ENCODE results near the gene C1orf159.
A peak's percentile ranks its signal among the peaks of the same experiment; 100 is the strongest.
"Not testable (repeated sequence)": the region's sequence is repeated elsewhere in the genome, so short reads cannot be mapped to it uniquely, and the experiment has no call there.

The C1orf159 gene

GRCh38 chr1:1072849-1073742, 42.8 kb downstream of the C1orf159 start:
- no peak for DNase-seq
- no peak for TF ChIP-seq POLR2A (IDR thresholded peaks at IDR 0.05; ENCODE audit: low read length)
- no peak for TF ChIP-seq GATA1 (IDR thresholded peaks at IDR 0.05; ENCODE audit: low read depth, low read length)

- TF ChIP-seq POLR2A (IDR thresholded peaks at IDR 0.05; ENCODE audit: low read length) = no peak
- TF ChIP-seq GATA1 (IDR thresholded peaks at IDR 0.05; ENCODE audit: low read depth, low read length) = no peak
- DNase-seq = no peak
These were observed 43.5 kb downstream of the C1orf159 start for GRCh38 chr1:1072299-1072848.

- TF ChIP-seq GATA1 (IDR thresholded peaks at IDR 0.05; ENCODE audit: low read depth, low read length) (no peak), POLR2A (IDR thresholded peaks at IDR 0.05; ENCODE audit: low read length) (no peak)
- DNase-seq = no peak
These were observed 44.2 kb downstream of the C1orf159 start for GRCh38 chr1:1071486-1072298.

- peak in 1 of 2 experiments; percentile 38 for DNase-seq
- TF ChIP-seq POLR2A (IDR thresholded peaks at IDR 0.05; ENCODE audit: low read length) = no peak
- no peak for TF ChIP-seq GATA1 (IDR thresholded peaks at IDR 0.05; ENCODE audit: low read depth, low read length)
These were observed 45.9 kb downstream of the C1orf159 start for GRCh38 chr1:1069711-1070676.

GRCh38 chr1:1069056-1069710, 46.7 kb downstream of the C1orf159 start:
- TF ChIP-seq POLR2A (IDR thresholded peaks at IDR 0.05; ENCODE audit: low read length) (no peak), GATA1 (IDR thresholded peaks at IDR 0.05; ENCODE audit: low read depth, low read length) (no peak)
- DNase-seq = peak; percentile 80 to 90

- no peak for TF ChIP-seq GATA1 (IDR thresholded peaks at IDR 0.05; ENCODE audit: low read depth, low read length)
- no peak for TF ChIP-seq POLR2A (IDR thresholded peaks at IDR 0.05; ENCODE audit: low read length)
- peak; percentile 37 to 58 for DNase-seq
These were observed 47.3 kb downstream of the C1orf159 start for GRCh38 chr1:1068517-1069055.

- no peak for DNase-seq
- TF ChIP-seq GATA1 (IDR thresholded peaks at IDR 0.05; ENCODE audit: low read depth, low read length) (no peak), POLR2A (IDR thresholded peaks at IDR 0.05; ENCODE audit: low read length) (no peak)
These were observed 47.9 kb downstream of the C1orf159 start for GRCh38 chr1:1067860-1068516.

- TF ChIP-seq POLR2A (IDR thresholded peaks at IDR 0.05; ENCODE audit: low read length) (no peak), GATA1 (IDR thresholded peaks at IDR 0.05; ENCODE audit: low read depth, low read length) (no peak)
- DNase-seq = no peak
These were observed 48.5 kb downstream of the C1orf159 start for GRCh38 chr1:1067284-1067859.

GRCh38 chr1:1066403-1067283, 49.2 kb downstream of the C1orf159 start:
- no peak for TF ChIP-seq GATA1 (IDR thresholded peaks at IDR 0.05; ENCODE audit: low read depth, low read length)
- TF ChIP-seq POLR2A (IDR thresholded peaks at IDR 0.05; ENCODE audit: low read length) = no peak
- no peak for DNase-seq

- DNase-seq = not testable (repeated sequence)
These were observed 50.0 kb downstream of the C1orf159 start for GRCh38 chr1:1065940-1066304.

All from erythroblast (primary cell).